ENCODE measurements around the gene MRPL54.

The MRPL54 gene

GRCh38 chr19:3762501-3763459, at the start of gene MRPL54:
TSS of gene MRPL54 (plus strand) at chr19:3762682. CDS start at chr19:3762701, 19 bp downstream.
- DNase-seq (ENCODE audit: low read depth) = peak; percentile 99

- no peak for DNase-seq (ENCODE audit: low read depth)
Measured at GRCh38 chr19:3716147-3716668, 46.3 kb upstream of the MRPL54 start.

- DNase-seq (ENCODE audit: low read depth) = no peak
Measured at GRCh38 chr19:3719868-3720267, 42.6 kb upstream of the MRPL54 start.

- DNase-seq (ENCODE audit: low read depth) = no peak
Measured at GRCh38 chr19:3720349-3720917, 42.0 kb upstream of the MRPL54 start.

- DNase-seq (ENCODE audit: low read depth) = peak; percentile 83
Measured at GRCh38 chr19:3721131-3721886, 41.2 kb upstream of the MRPL54 start.

- no peak for DNase-seq (ENCODE audit: low read depth)
Measured at GRCh38 chr19:3721887-3722442, 40.5 kb upstream of the MRPL54 start.

GRCh38 chr19:3722443-3723109, 39.9 kb upstream of the MRPL54 start:
- DNase-seq (ENCODE audit: low read depth) = no peak

GRCh38 chr19:3723110-3723488, 39.4 kb upstream of the MRPL54 start:
- DNase-seq (ENCODE audit: low read depth) = no peak

GRCh38 chr19:3723883-3724282, 38.6 kb upstream of the MRPL54 start:
- no peak for DNase-seq (ENCODE audit: low read depth)

- no peak for DNase-seq (ENCODE audit: low read depth)
Measured at GRCh38 chr19:3725121-3725520, 37.4 kb upstream of the MRPL54 start.

- DNase-seq (ENCODE audit: low read depth) = no peak
Measured at GRCh38 chr19:3725640-3726310, 36.7 kb upstream of the MRPL54 start.

GRCh38 chr19:3730457-3730958, 32.0 kb upstream of the MRPL54 start:
- no peak for DNase-seq (ENCODE audit: low read depth)

GRCh38 chr19:3732108-3732507, 30.4 kb upstream of the MRPL54 start:
- DNase-seq (ENCODE audit: low read depth) = no peak

GRCh38 chr19:3733549-3734309, 28.8 kb upstream of the MRPL54 start:
- no peak for DNase-seq (ENCODE audit: low read depth)

- no peak for DNase-seq (ENCODE audit: low read depth)
Measured at GRCh38 chr19:3734310-3734600, 28.2 kb upstream of the MRPL54 start.

- no peak for DNase-seq (ENCODE audit: low read depth)
Measured at GRCh38 chr19:3736106-3736724, 26.3 kb upstream of the MRPL54 start.

- no peak for DNase-seq (ENCODE audit: low read depth)
Measured at GRCh38 chr19:3737487-3738205, 24.8 kb upstream of the MRPL54 start.

- DNase-seq (ENCODE audit: low read depth) = no peak
Measured at GRCh38 chr19:3738477-3739220, 23.8 kb upstream of the MRPL54 start.
